IMR-90 (cell line): Measurements from ENCODE around the gene SYT2. TPM values are rescaled to one million over a fixed set of nuclear protein-coding genes. Genes with fewer than 3 reads are reported as not detected.

Source experiments
- ATAC-seq: fragments of 200-7000 bp; cut with Tn5 transposase; 2 replicates; pipeline ENCODE4 v1.9.1; 2020; ENCODE audit warnings: low read depth, mild to moderate bottlenecking, moderate library complexity
- BruUV-seq: library from RNA; stranded (reverse); fragments of 400-500 nt; replicated peaks from 2 replicates; lab custom pipeline; 2021; lab: Mats Ljungman, UMichigan
- CTCF ChIA-PET: fragments of 300-600 bp; formaldehyde crosslinking; extraction: SDS; loops from one replicate; lab custom pipeline; 2021; ENCODE audit warnings: antibody characterized with exemption; lab: Yijun Ruan, JAX
- POLR2A ChIA-PET: fragments of 300-600 bp; sonication (Branson Sonifier 250); formaldehyde crosslinking; loops from one replicate; lab custom pipeline; 2022; ENCODE audit warnings: antibody characterized with exemption; ENCODE audit not compliant: unreplicated experiment; lab: Charles Lee
- DNase-seq: peaks from one replicate; pipeline ENCODE4 v3.0.0; 2013
- H2AFZ ChIP-seq: replicated peaks from 2 replicates; pipeline ENCODE3; 2013; ENCODE audit warnings: low read length, mild to moderate bottlenecking; ENCODE audit not compliant: poor library complexity
- H2AK5ac ChIP-seq: 2 replicates; pipeline ENCODE4 v1.6.1; 2013; ENCODE audit warnings: low read depth, low read length, inconsistent platforms
- H2AK9ac ChIP-seq: replicated peaks from 2 replicates; pipeline ENCODE3; 2013; ENCODE audit warnings: mild to moderate bottlenecking, low read depth, low read length, moderate library complexity; ENCODE audit not compliant: poor library complexity
- H2BK120ac ChIP-seq: 2 replicates; pipeline ENCODE4 v1.6.1; 2013; ENCODE audit warnings: low read depth, low read length, inconsistent platforms
- H2BK15ac ChIP-seq: 3 replicates; pipeline ENCODE4 v1.6.1; 2013; ENCODE audit warnings: low read depth, low read length, inconsistent platforms
- H2BK20ac ChIP-seq: 2 replicates; pipeline ENCODE4 v1.6.1; 2013; ENCODE audit warnings: low read depth, mild to moderate bottlenecking, inconsistent platforms, low read length, moderate library complexity
- H2BK5ac ChIP-seq: 2 replicates; pipeline ENCODE4 v1.6.1; 2013; ENCODE audit warnings: mild to moderate bottlenecking, low read depth, low read length, inconsistent platforms; ENCODE audit not compliant: poor library complexity, severe bottlenecking
- H3K14ac ChIP-seq: replicated peaks from 2 replicates; pipeline ENCODE4 v1.6.1; 2013; ENCODE audit warnings: low read depth, low read length, inconsistent platforms
- H3K18ac ChIP-seq: 2 replicates; pipeline ENCODE4 v1.6.1; 2013; ENCODE audit warnings: low read depth, low read length, control low read depth
- H3K23ac ChIP-seq: 2 replicates; pipeline ENCODE4 v1.6.1; 2013; ENCODE audit warnings: low read depth, low read length, inconsistent platforms
- H3K27ac ChIP-seq: 2 replicates; pipeline ENCODE4 v1.5.1; 2013; ENCODE audit warnings: mild to moderate bottlenecking, control low read depth, low read length; ENCODE audit not compliant: insufficient read depth
- H3K27me3 ChIP-seq: 2 replicates; pipeline ENCODE4 v1.6.1; 2013; ENCODE audit warnings: low read length; ENCODE audit not compliant: control insufficient read depth, insufficient read depth
- H3K36me3 ChIP-seq: 2 replicates; pipeline ENCODE4 v1.6.1; 2013; ENCODE audit warnings: low read length, mixed read lengths; ENCODE audit not compliant: control insufficient read depth, insufficient read depth
- H3K4ac ChIP-seq: 2 replicates; pipeline ENCODE4 v1.6.1; 2013; ENCODE audit warnings: low read depth, low read length, inconsistent platforms
- H3K4me1 ChIP-seq: 2 replicates; pipeline ENCODE4 v1.6.1; 2013; ENCODE audit warnings: low read length, mixed read lengths; ENCODE audit not compliant: control insufficient read depth, insufficient read depth
- H3K4me2 ChIP-seq: 2 replicates; pipeline ENCODE4 v1.6.1; 2013; ENCODE audit warnings: low read depth, mild to moderate bottlenecking, control low read depth, low read length, moderate library complexity
- H3K4me3 ChIP-seq: 2 replicates; pipeline ENCODE4 v1.5.1; 2013; ENCODE audit warnings: low read depth, mild to moderate bottlenecking, control low read depth, low read length, moderate library complexity; ENCODE audit not compliant: insufficient read depth
- H3K56ac ChIP-seq: 2 replicates; pipeline ENCODE4 v1.6.1; 2013; ENCODE audit warnings: low read length, inconsistent platforms; ENCODE audit not compliant: insufficient read depth; ENCODE audit errors: extremely low read depth
- H3K79me1 ChIP-seq, 2 experiments: 2 replicates each; pipeline ENCODE4 v1.6.1; 2013; ENCODE audit warnings: low read length in 2 of 2, inconsistent platforms in 1 of 2, low read depth in 1 of 2
- H3K9ac ChIP-seq: 2 replicates; pipeline ENCODE4 v1.6.1; 2013; ENCODE audit warnings: low read depth, low read length, control low read depth
- H3K9me1 ChIP-seq: 2 replicates; pipeline ENCODE4 v1.6.1; 2013; ENCODE audit warnings: low read length, inconsistent platforms; ENCODE audit not compliant: insufficient read depth
- H3K9me3 ChIP-seq: 2 replicates; pipeline ENCODE4 v1.6.1; 2013; ENCODE audit warnings: low read length; ENCODE audit not compliant: control insufficient read depth, insufficient read depth
- H4K20me1 ChIP-seq: 2 replicates; pipeline ENCODE4 v1.6.1; 2013; ENCODE audit warnings: low read length, inconsistent platforms; ENCODE audit not compliant: insufficient read depth
- H4K5ac ChIP-seq: 2 replicates; pipeline ENCODE4 v1.6.1; 2013; ENCODE audit warnings: mild to moderate bottlenecking, low read depth, low read length, control low read depth
- H4K8ac ChIP-seq, 2 experiments: 2 replicates each; pipeline ENCODE4 v1.6.1; 2013; ENCODE audit warnings: low read depth in 2 of 2, low read length in 2 of 2, control low read depth in 1 of 2, inconsistent platforms in 1 of 2
- H4K91ac ChIP-seq: 2 replicates; pipeline ENCODE4 v1.6.1; 2013; ENCODE audit warnings: low read depth, low read length, inconsistent platforms; ENCODE audit not compliant: insufficient read depth
- BHLHE40 ChIP-seq: fragments of 150-350 bp; IDR thresholded peaks from 2 replicates; pipeline ENCODE4 v1.6.1; 2016; ENCODE audit warnings: mild to moderate bottlenecking, low read depth, low read length
- CEBPB ChIP-seq: IDR thresholded peaks from 2 replicates; pipeline ENCODE4 v1.6.1; 2012; ENCODE audit warnings: low read depth, low read length, improper control_type of control experiment
- CHD1 ChIP-seq: IDR thresholded peaks from 2 replicates; pipeline ENCODE4 v1.6.1; 2012; ENCODE audit warnings: low read depth, low read length, improper control_type of control experiment
- FOS ChIP-seq: fragments of 150-350 bp; IDR thresholded peaks from 2 replicates; pipeline ENCODE4 v1.6.1; 2016; ENCODE audit warnings: low read depth, low read length
- MAFK ChIP-seq: IDR thresholded peaks from 2 replicates; pipeline ENCODE4 v1.6.1; 2012; ENCODE audit warnings: low read depth, low read length, improper control_type of control experiment
- MAZ ChIP-seq: IDR thresholded peaks from 2 replicates; pipeline ENCODE4 v1.6.1; 2012; ENCODE audit warnings: low read depth, mild to moderate bottlenecking, low read length, improper control_type of control experiment, moderate library complexity, borderline replicate concordance
- MXI1 ChIP-seq: IDR thresholded peaks from 2 replicates; pipeline ENCODE4 v1.6.1; 2012; ENCODE audit warnings: low read depth, mild to moderate bottlenecking, low read length, moderate library complexity, borderline replicate concordance
- NFE2L2 ChIP-seq: fragments of 150-350 bp; IDR thresholded peaks from 2 replicates; pipeline ENCODE4 v1.6.1; 2016; ENCODE audit warnings: low read depth, mild to moderate bottlenecking, low read length
- POLR2A ChIP-seq: IDR thresholded peaks from 2 replicates; pipeline ENCODE4 v1.6.1; 2012; ENCODE audit warnings: mild to moderate bottlenecking, low read depth, low read length
- RAD21 ChIP-seq: IDR thresholded peaks from 2 replicates; pipeline ENCODE4 v1.6.1; 2012; ENCODE audit warnings: low read length, improper control_type of control experiment
- RCOR1 ChIP-seq: IDR thresholded peaks from 2 replicates; pipeline ENCODE4 v1.6.1; 2012; ENCODE audit warnings: mild to moderate bottlenecking, low read length, improper control_type of control experiment; ENCODE audit not compliant: insufficient replicate concordance
- RFX5 ChIP-seq: IDR thresholded peaks from 2 replicates; pipeline ENCODE4 v1.8.0; 2012; ENCODE audit warnings: low read depth, mild to moderate bottlenecking, low read length, moderate library complexity
- SMC3 ChIP-seq: fragments of 150-350 bp; IDR thresholded peaks from 2 replicates; pipeline ENCODE4 v1.6.1; 2016; ENCODE audit warnings: low read depth, mild to moderate bottlenecking, antibody characterized with exemption, low read length, moderate library complexity
- WGBS, 2 experiments: methylation state at CpG; one replicate each; pipeline versions ENCODE4 v1.1.5 to v1.1.7; 2013; ENCODE audit warnings: missing lambda C conversion rate in 2 of 2; ENCODE audit not compliant: insufficient read length in 1 of 2; ENCODE audit errors: extremely low coverage in 2 of 2; 5-methylcytosine and 5-hydroxymethylcytosine counted together
- dilution Hi-C: fragments of 300-500 bp; cut with HindIII; formaldehyde crosslinking; loops from one replicate; pipeline ENCODE4 v1.14.3; 2018; ENCODE audit warnings: low sequenced_read_pairs; ENCODE audit not compliant: unreplicated experiment
- in situ Hi-C: fragments of 300-500 bp; cut with MboI; formaldehyde crosslinking; loops from 3 replicates; pipeline ENCODE4 v1.14.3; 2019; ENCODE audit warnings: low sequenced_read_pairs, inconsistent platforms, mixed read lengths
- intact Hi-C: fragments of 100-400 bp; cut with micrococcal nuclease; formaldehyde crosslinking; loops from 2 replicates; pipeline ENCODE4 v1.10.0; 2022
- polyA plus RNA-seq, 3 experiments: library from polyadenylated mRNA; depleted of rRNA; stranded (reverse); fragments of >200 nt; gene quantifications; 2 replicates each; pipeline ENCODE4 v1.2.3, GENCODE V29; 2012; ENCODE audit warnings: low replicate concordance in 1 of 3
- total RNA-seq: library from RNA; depleted of rRNA; stranded (reverse); fragments of >200 nt; gene quantifications from 2 replicates; pipeline ENCODE4 v1.2.3, GENCODE V29; 2012
- TF ChIP-seq, protein P1 (sequence below): conservative IDR thresholded peaks from 2 replicates; pipeline ENCODE4 v1.5.1; 2012; ENCODE audit warnings: mild to moderate bottlenecking, low read depth, low read length, improper control_type of control experiment
- TF ChIP-seq, protein P2 (sequence below): fragments of 150-350 bp; IDR thresholded peaks from 2 replicates; pipeline ENCODE4 v1.6.1; 2016; ENCODE audit warnings: low read depth, mild to moderate bottlenecking, low read length, moderate library complexity, borderline replicate concordance
- TF ChIP-seq, protein P3 (sequence below): fragments of 150-350 bp; IDR thresholded peaks from 2 replicates; pipeline ENCODE4 v1.6.1; 2017; ENCODE audit warnings: mild to moderate bottlenecking, antibody characterized with exemption, low read length, low read depth

The SYT2 gene
- total and polyA plus RNA-seq, 2 of the 4 experiments (the other 2 are of a cell fraction), result under 0.01 TPM

DNA sequence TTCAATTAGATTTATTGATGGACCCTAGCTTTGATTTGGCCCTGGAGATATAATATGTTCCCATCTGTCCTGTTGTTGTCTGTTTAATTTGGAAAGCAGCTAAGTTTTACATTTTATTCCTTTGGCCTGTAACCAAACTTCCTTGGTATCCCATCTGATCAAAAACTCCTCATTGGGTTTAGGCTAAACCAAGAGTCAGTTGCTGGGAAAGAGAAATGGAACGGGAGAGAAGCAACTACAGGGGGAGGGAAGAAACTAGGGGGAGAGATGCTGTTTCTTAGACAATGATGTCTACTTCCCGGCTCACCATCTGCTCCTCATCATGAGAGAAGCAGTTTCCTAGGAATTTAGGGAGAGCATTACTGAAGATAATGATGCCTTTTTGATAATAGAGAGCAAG lies 141.8 kb downstream of the SYT2 start:
- Histone ChIP-seq H3K9me1 (peaks cover 8% of the 10 kb centered on the region), H2AFZ (no peak overlapping the region), H3K27me3 (no peaks in the 10 kb centered on the region), H3K79me1 (no peaks in the 10 kb centered on the region), H2AK9ac (no peak overlapping the region), H3K9me3 (no peaks in the 10 kb centered on the region), H3K18ac (peak overlapping the region; percentile 50; the same call in 1 of the 2 replicates), H2BK20ac (peak overlapping the region; percentile 59), H3K27ac (no peak overlapping the region), H3K23ac (peak overlapping the region; percentile 37; the same call in 1 of the 2 replicates), H3K4ac (peak overlapping the region; percentile 43; the same call in 1 of the 2 replicates), H2BK120ac (peak overlapping the region; percentile 81), H4K91ac (no peak overlapping the region; the same call in 1 of the 2 replicates), H3K56ac (0 out of 2 replicates have a peak overlapping the region, but pooled peaks have one; percentile 16), H2BK5ac (peak overlapping the region; percentile 65), H3K4me3 (no peak overlapping the region), H3K14ac (peak overlapping the region; percentile 82), H2BK15ac (0 out of 3 replicates have a peak overlapping the region, but pooled peaks have one; percentile 37), H3K36me3 (peaks cover 3% of the 10 kb centered on the region; the same call in 1 of the 2 replicates), H2AK5ac (peak overlapping the region; percentile 54; the same call in 1 of the 2 replicates), H3K4me1 (peaks cover 15% of the 10 kb centered on the region), H4K20me1 (no peaks in the 10 kb centered on the region), H3K4me2 (no peak overlapping the region), H3K9ac (no peak overlapping the region), H4K8ac (peak overlapping the region; percentile 21 to 55; a peak in 3 of 4 replicates), H4K5ac (no peak overlapping the region)
- TF ChIP-seq RFX5 (no peak), RAD21 (no peak), NFE2L2 (no peak), MAZ (no peak), MXI1 (no peak), FOS (no peak), CHD1 (no peak), CEBPB (no peak), RCOR1 (no peak), SMC3 (no peak), BHLHE40 (no peak), POLR2A (no peak), MAFK (no peak)
- TF ChIP-seq, protein P1, sequence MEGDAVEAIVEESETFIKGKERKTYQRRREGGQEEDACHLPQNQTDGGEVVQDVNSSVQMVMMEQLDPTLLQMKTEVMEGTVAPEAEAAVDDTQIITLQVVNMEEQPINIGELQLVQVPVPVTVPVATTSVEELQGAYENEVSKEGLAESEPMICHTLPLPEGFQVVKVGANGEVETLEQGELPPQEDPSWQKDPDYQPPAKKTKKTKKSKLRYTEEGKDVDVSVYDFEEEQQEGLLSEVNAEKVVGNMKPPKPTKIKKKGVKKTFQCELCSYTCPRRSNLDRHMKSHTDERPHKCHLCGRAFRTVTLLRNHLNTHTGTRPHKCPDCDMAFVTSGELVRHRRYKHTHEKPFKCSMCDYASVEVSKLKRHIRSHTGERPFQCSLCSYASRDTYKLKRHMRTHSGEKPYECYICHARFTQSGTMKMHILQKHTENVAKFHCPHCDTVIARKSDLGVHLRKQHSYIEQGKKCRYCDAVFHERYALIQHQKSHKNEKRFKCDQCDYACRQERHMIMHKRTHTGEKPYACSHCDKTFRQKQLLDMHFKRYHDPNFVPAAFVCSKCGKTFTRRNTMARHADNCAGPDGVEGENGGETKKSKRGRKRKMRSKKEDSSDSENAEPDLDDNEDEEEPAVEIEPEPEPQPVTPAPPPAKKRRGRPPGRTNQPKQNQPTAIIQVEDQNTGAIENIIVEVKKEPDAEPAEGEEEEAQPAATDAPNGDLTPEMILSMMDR, result no peak
- TF ChIP-seq, protein P2, sequence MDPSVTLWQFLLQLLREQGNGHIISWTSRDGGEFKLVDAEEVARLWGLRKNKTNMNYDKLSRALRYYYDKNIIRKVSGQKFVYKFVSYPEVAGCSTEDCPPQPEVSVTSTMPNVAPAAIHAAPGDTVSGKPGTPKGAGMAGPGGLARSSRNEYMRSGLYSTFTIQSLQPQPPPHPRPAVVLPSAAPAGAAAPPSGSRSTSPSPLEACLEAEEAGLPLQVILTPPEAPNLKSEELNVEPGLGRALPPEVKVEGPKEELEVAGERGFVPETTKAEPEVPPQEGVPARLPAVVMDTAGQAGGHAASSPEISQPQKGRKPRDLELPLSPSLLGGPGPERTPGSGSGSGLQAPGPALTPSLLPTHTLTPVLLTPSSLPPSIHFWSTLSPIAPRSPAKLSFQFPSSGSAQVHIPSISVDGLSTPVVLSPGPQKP, result no peak
- TF ChIP-seq, protein P3, sequence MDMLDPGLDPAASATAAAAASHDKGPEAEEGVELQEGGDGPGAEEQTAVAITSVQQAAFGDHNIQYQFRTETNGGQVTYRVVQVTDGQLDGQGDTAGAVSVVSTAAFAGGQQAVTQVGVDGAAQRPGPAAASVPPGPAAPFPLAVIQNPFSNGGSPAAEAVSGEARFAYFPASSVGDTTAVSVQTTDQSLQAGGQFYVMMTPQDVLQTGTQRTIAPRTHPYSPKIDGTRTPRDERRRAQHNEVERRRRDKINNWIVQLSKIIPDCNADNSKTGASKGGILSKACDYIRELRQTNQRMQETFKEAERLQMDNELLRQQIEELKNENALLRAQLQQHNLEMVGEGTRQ, result no peak
- ATAC-seq (no peak), DNase-seq (no peak)
- intact Hi-C loops (no loop called here), dilution Hi-C loops (no loop called here), in situ Hi-C loops (no loop called here)
- ChIA-PET CTCF (interaction anchor here (0.6 to 2.3 kb wide), 3 partner anchors 10 to 104 kb away, joined by 3 to 11 read pairs (median 4); no protein-coding TSS in a partner anchor), POLR2A (no interaction called here)
- BruUV-seq, result no TSS peak
- WGBS, 2 experiments, result no CpG with 5 or more reads among the region's 2 CpGs
